Measurements from ENCODE around the gene RPL10. TPM values are rescaled to one million over a fixed set of nuclear protein-coding genes. Genes with fewer than 3 reads are reported as not detected.

Gene RPL10
- total RNA-seq, 2 donors from 2014 or later, result 1,915 to 2,641 TPM

DNA sequence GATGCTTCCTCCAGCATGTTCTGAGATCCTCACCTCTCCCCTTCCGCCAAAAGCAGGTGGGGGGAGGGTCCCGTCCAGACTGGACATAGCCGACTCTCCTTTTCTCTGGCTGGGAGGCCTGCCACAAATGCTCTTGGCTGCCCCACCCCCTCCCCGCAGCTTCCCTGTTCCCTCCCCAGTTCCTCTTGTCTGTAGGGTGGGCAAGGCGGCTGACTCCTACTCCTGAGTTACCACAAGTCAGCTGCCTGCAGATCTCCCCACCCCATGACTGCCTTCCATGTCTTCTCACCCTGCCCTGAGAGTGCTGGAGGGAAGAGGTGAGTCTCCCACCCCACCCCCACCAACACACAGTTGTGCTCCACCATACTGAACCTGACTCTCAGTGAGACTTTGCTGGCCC, 33.2 kb downstream of the RPL10 start:
- intact Hi-C loops (cut with DNase I), result no loop called here
- Histone ChIP-seq H3K36me3 (no peaks in the 10 kb centered on the region), H3K4me1 (no peaks in the 10 kb centered on the region), H3K27me3 (no peaks in the 10 kb centered on the region), H3K9ac (ENCODE audit: low read depth in 2 of 2, low read length in 2 of 2) (no peak overlapping the region), H3K27ac (no peak overlapping the region), H3K4me3 (no peak overlapping the region), H3K9me3 (no peaks in the 10 kb centered on the region)
- no peak for DNase-seq
- TF ChIP-seq, protein P1, sequence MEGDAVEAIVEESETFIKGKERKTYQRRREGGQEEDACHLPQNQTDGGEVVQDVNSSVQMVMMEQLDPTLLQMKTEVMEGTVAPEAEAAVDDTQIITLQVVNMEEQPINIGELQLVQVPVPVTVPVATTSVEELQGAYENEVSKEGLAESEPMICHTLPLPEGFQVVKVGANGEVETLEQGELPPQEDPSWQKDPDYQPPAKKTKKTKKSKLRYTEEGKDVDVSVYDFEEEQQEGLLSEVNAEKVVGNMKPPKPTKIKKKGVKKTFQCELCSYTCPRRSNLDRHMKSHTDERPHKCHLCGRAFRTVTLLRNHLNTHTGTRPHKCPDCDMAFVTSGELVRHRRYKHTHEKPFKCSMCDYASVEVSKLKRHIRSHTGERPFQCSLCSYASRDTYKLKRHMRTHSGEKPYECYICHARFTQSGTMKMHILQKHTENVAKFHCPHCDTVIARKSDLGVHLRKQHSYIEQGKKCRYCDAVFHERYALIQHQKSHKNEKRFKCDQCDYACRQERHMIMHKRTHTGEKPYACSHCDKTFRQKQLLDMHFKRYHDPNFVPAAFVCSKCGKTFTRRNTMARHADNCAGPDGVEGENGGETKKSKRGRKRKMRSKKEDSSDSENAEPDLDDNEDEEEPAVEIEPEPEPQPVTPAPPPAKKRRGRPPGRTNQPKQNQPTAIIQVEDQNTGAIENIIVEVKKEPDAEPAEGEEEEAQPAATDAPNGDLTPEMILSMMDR (IDR thresholded peaks at IDR 0.05), result no peak

DNA sequence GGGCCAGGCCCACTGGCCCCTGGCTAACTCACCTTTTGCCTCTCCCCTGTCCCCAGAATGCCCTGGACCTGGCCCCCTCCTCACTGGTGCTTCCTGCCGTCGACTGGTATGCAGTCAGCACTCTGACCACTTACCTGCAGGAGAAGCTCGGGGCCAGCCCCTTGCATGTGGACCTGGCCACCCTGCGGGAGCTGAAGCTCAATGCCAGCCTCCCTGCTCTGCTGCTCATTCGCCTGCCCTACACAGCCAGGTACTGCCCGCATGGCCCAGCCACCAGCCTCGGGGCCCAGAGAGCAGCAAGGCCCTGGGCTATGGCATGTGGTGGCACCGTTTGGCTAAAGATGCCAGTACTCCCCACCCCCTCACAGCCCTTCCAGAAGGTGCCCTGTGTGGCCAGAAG, 34.0 kb downstream of the RPL10 start:
- TF ChIP-seq, protein P1 (IDR thresholded peaks at IDR 0.05), result no peak
- Histone ChIP-seq H3K36me3 (no peaks in the 10 kb centered on the region), H3K27ac (no peak overlapping the region)

DNA sequence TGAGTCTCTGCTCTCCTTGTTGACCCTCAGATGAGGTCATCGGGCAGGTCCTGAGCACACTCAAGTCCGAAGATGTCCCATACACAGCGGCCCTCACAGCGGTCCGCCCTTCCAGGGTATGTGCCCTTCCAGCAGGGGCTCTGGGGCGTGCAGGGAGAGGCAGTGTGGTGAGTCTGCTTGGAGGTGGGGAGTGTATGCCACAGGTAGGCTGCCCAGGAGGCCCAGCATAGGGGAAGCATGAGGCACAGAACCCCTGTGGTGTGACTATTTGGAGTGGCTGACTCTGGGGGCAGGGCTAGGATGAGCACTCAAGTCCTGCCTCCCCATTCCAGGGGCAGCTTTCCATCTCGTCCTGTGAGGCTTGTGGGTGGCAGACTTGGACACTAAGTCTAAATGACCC, 35.4 kb downstream of the RPL10 start:
- intact Hi-C loops (cut with DNase I), result no loop called here
- H3K9ac ChIP-seq (ENCODE audit: low read depth in 2 of 2, low read length in 2 of 2), result no peak overlapping the region
- H3K4me3 ChIP-seq, result no peak overlapping the region
- no peak overlapping the region for H3K27ac ChIP-seq
- no peaks in the 10 kb centered on the region for H3K27me3 ChIP-seq
- TF ChIP-seq, protein P1 (IDR thresholded peaks at IDR 0.05), result no peak
- no peak for DNase-seq
- H3K9me3 ChIP-seq, result no peaks in the 10 kb centered on the region
- H3K4me1 ChIP-seq, result no peaks in the 10 kb centered on the region
- no peaks in the 10 kb centered on the region for H3K36me3 ChIP-seq

More for the DNA sequence above, 34.0 kb downstream of the RPL10 start:
- Histone ChIP-seq H3K27me3 (no peaks in the 10 kb centered on the region), H3K9me3 (no peaks in the 10 kb centered on the region), H3K4me3 (no peak overlapping the region), H3K9ac (ENCODE audit: low read depth in 2 of 2, low read length in 2 of 2) (no peak overlapping the region), H3K4me1 (no peaks in the 10 kb centered on the region)
- no peak for DNase-seq
- intact Hi-C loops (cut with DNase I), result no loop called here

DNA sequence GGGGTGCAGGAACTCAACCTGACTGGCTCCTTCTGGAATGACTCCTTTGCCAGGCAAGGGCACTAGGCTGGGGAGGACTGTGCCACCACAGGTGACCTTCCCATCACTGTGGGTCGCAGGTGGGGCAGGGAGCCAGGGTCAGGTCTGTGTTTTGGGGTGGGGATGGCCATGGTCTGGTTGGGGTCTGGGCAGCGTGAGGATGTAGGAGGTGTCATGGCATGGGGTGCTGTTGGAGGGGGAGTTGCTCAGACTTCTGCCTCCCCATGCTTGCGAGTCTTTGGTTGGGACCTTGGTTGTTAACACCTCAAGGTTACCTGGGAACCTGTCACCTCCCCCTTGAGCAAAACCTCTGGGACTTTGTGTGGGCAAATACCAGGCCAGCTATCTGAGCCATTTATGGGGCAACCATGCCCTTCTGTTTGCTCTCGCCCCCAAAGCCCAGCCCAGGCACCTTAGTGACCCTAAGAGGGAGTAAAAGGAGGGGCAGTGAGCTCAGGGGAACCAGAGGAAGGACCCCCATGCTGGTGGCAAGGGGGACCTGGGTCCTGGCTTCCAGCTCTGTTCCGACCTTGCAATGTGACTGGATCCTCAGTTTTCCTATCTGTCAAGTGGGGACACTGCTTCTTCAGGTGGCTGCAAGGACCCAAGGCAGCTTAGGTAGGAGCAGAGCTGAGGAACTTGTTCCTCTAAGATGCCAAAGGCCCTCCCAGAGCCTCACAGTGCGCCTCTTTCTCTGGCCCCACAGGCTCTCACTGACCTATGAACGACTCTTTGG, 36.4 kb downstream of the RPL10 start:
- H3K4me1 ChIP-seq, result no peaks in the 10 kb centered on the region
- intact Hi-C loops (cut with DNase I), result no loop called here

DNA sequence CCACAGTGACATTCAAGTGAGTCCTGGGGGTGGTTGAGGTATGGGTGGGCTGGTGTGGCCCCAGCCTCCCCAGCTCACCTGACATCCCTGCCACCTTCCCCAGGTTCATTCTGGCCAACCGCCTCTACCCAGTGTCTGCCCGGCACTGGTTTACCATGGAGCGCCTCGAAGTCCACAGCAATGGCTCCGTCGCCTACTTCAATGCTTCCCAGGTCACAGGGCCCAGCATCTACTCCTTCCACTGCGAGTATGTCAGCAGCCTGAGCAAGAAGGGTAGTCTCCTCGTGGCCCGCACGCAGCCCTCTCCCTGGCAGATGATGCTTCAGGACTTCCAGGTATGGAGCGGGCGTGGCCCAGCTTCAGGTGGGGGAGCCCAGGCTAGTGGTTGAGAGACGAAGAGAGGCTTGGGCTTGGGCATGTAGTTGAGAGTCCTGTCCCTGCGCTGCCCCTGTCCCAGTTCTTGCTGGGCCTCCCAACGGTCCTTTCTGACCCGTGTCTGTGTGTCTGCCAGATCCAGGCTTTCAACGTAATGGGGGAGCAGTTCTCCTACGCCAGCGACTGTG, 37.1 kb downstream of the RPL10 start:
- no peaks in the 10 kb centered on the region for H3K36me3 ChIP-seq
- H3K9me3 ChIP-seq, result no peaks in the 10 kb centered on the region
- intact Hi-C loops (cut with DNase I), result no loop called here
- no peak overlapping the region for H3K27ac ChIP-seq
- H3K4me3 ChIP-seq, result no peak overlapping the region
- TF ChIP-seq, protein P1 (IDR thresholded peaks at IDR 0.05), result no peak
- H3K27me3 ChIP-seq, result no peaks in the 10 kb centered on the region
- no peak for DNase-seq
- no peak overlapping the region for H3K9ac ChIP-seq (ENCODE audit: low read depth in 2 of 2, low read length in 2 of 2)
- H3K4me1 ChIP-seq, result no peaks in the 10 kb centered on the region

More for the DNA sequence above, 36.4 kb downstream of the RPL10 start:
- no peaks in the 10 kb centered on the region for H3K27me3 ChIP-seq
- H3K27ac ChIP-seq, result no peak overlapping the region
- DNase-seq, result no peak
- H3K36me3 ChIP-seq, result no peaks in the 10 kb centered on the region
- TF ChIP-seq, protein P1 (IDR thresholded peaks at IDR 0.05), result no peak
- H3K4me3 ChIP-seq, result no peak overlapping the region
- H3K9ac ChIP-seq (ENCODE audit: low read depth in 2 of 2, low read length in 2 of 2), result no peak overlapping the region
- H3K9me3 ChIP-seq, result no peaks in the 10 kb centered on the region

Data from colonic mucosa (tissue), 4 donors.